EH (cell line): ENCODE measurements around the gene RGS14.

ENCODE experiments used
- DNase-seq: peaks from one replicate; pipeline ENCODE4 v3.0.0-alpha.2; 2015; ENCODE audit warnings: low read depth

RGS14 gene, protein sequence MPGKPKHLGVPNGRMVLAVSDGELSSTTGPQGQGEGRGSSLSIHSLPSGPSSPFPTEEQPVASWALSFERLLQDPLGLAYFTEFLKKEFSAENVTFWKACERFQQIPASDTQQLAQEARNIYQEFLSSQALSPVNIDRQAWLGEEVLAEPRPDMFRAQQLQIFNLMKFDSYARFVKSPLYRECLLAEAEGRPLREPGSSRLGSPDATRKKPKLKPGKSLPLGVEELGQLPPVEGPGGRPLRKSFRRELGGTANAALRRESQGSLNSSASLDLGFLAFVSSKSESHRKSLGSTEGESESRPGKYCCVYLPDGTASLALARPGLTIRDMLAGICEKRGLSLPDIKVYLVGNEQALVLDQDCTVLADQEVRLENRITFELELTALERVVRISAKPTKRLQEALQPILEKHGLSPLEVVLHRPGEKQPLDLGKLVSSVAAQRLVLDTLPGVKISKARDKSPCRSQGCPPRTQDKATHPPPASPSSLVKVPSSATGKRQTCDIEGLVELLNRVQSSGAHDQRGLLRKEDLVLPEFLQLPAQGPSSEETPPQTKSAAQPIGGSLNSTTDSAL

GRCh38 chr5:177357459-177358351 is at the start of gene RGS14:
TSS of gene RGS14 (plus strand) at chr5:177357924. CDS start at chr5:177358025, 101 bp downstream.
- peak; percentile 34 for DNase-seq

GRCh38 chr5:177308740-177309139 is 49.0 kb upstream of the RGS14 start:
- no peak for DNase-seq

DNA sequence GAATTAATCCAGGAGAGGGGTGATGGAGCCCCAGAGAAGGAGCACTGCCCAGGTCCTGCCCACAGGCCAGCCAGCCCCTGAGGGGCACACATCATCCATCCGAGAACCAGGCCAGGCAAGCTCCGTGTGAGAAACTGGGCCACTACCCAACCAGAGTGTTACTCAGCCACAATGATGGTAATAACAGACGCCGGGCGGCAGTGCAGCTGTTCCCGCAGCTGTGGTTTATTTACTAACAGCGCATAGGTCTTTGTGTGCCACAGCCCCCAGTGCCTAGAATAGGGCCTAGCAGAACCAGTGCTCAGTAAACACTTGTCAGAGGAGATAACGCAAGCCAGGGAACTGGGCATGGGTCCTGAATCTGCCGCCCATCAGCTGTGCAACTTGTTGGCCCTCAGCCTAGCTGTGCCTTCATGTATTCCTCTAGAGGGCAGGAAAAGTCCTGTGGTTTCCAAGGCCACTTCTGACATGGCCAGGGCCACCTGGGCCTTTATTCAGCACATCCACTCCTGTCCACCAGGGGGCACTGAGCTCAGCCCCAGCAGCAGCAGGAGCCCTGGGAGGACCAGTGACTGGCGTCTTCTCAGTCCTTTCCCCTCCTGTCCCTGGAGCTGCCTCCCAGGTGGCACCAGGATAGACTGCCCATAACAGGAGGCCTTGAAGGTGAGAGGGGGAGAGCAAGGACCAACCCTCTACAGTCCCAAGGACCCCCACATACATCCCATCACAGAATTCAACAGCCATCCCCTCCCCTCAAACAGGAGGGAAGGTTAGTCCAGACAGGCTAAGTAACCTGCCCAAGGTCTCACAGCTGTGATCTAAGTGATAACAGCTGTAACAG is 48.2 kb upstream of the RGS14 start:
- peak; percentile 75 for DNase-seq

- no peak for DNase-seq
Measured at GRCh38 chr5:177310332-177310731, 47.4 kb upstream of the RGS14 start.

GRCh38 chr5:177310757-177311391 is 46.9 kb upstream of the RGS14 start:
- DNase-seq, result peak; percentile 50

GRCh38 chr5:177311392-177311722 is 46.4 kb upstream of the RGS14 start:
- DNase-seq, result peak; percentile 44

GRCh38 chr5:177311723-177312648 is 45.7 kb upstream of the RGS14 start, which contains the start of gene MXD3:
TSS of gene MXD3 (minus strand) at chr5:177311898. CDS start at chr5:177311830, 68 bp downstream.
- DNase-seq, result peak; percentile 96

DNA sequence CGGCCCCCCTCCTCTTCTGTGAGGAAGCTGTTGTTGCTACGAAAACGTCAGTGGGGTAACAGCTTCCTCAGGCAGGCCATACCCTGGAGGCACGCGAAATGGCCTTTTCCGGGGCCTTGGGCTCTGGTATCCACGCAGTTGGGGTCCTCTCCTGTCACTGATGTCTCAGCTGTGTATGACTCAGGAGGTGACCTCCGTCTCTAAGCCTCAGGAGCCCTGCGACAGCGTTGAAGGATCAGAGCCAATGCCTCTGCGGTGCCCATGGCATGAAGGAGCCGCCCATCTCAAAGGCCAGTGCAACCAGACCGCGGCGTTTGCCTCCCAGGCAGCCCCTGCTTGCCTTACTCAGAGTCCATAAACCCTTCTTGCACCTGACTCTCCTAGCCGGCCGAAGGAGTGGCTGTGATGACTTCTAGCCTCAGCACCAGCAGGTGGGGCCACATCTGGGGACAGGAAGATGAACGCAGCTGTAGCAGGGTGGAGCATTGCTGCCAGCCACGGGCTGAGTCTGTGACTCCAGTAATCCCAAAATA is 45.0 kb upstream of the RGS14 start:
- no peak for DNase-seq

- no peak for DNase-seq
Measured at GRCh38 chr5:177313561-177314259, 44.0 kb upstream of the RGS14 start.

- no peak for DNase-seq
Measured at GRCh38 chr5:177314376-177315342, 43.1 kb upstream of the RGS14 start.

- no peak for DNase-seq
Measured at GRCh38 chr5:177315411-177315810, 42.3 kb upstream of the RGS14 start.

DNA sequence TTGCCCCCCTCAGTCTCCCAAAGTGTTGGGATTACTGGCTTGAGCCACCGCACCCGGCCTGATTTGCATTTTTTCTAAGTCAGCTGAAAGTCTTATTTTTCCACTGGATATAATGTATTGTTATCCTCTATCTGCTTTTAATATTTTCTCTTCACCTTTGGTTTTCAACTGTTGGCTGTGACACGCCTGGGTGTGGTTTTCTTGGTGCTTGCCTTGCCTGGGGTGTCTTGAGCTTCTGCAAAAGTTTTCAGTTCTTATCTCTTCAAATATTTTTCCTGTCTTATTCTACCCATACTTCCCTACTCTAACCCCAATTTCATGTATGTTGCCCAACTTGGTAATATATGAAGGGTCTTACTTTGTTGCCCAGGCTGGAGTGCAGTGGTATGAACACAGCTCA is 41.7 kb upstream of the RGS14 start:
- no peak for DNase-seq

GRCh38 chr5:177317959-177318377 is 39.8 kb upstream of the RGS14 start:
- DNase-seq, result peak; percentile 77

GRCh38 chr5:177319913-177320588 is 37.7 kb upstream of the RGS14 start:
- no peak for DNase-seq

GRCh38 chr5:177320879-177321278 is 36.8 kb upstream of the RGS14 start:
- DNase-seq, result no peak

DNA sequence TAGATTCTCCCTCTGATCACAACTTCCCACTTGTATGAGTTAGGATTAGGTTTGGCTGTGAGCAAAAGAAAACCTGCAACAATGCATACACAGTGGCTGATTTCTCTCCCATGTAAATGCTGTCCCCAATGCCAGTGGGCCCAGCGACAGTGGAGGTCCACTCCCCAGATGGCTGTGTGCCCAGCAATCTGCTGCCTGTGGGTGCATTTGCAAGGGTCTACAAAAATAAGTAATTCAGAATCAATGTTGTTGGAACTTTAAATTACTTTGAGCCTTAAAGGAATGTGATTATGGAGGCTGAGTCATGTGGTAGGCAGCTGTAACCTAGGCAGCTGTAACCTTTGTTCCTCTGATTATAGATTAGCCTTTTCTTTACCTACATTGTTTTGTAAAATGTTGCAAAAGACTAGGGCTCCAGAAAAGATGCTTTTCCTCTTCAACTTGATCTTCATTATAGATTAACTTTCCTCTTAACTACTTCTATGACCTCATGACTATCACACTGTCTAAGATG is 31.8 kb upstream of the RGS14 start:
- DNase-seq, result no peak
